ENCODE data around the gene ABHD6.

- TF ChIP-seq CTCF (IDR thresholded peaks at IDR 0.05): no peak
- TF ChIP-seq POLR2A (IDR thresholded peaks at IDR 0.05): no peak
- TF ChIP-seq EP300 (IDR thresholded peaks at IDR 0.05): no peak
These were observed 54.2 kb downstream of the ABHD6 start for GRCh38 chr3:58291671-58292338.

Data from tibial nerve (tissue), 4 donors.